ENCODE measurements around the gene PFDN2.

The PFDN2 gene

GRCh38 chr1:161098210-161099068, 19.4 kb downstream of the PFDN2 start, which contains the start of gene KLHDC9:
Gene KLHDC9, plus strand, starts transcription at chr1:161098361. Its CDS starts 175 bp downstream, at chr1:161098536.
- DNase-seq, result peak; percentile 72

GRCh38 chr1:161096530-161096929, 21.3 kb downstream of the PFDN2 start:
- no peak for DNase-seq

DNA sequence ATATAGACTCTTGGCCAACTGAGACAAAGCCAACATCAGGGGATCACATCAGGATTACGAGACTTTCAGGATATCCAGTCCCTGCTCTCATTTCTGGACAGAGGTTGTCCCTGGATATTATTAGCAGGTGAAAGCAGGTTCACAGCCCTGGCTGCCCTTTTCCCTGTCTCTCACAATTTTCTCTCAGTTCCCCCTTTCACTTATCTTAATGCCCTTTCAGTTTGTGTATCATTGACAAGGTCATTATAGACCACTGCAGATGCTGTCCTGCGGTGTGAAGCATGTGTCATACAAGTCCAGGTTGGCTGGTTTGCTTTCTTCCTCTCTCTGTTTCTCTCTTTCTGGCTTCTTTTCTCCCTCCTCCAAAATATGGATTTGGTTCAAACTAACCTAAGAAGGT, 21.8 kb downstream of the PFDN2 start:
- DNase-seq, result no peak

DNA sequence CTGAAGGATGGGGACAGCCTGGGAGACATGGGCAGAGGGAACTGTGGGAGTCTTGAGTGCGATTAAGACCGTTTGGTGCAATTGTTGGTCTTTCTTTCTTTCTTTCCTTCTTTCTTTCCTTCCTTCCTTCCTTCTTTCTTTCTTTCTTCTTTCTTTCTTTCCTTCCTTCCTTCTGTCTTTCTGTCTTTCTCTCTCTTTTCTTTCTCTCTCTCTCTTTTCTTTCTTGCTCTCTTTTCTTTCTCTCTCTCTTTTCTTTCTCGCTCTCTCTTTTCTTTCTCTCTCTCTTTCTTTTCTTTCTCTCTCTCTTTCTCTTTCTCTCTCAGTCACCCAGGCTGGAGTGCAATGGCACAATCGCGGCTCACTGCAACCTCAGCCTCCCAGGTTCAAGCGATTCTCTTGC, 22.6 kb downstream of the PFDN2 start:
- no peak for DNase-seq

DNA sequence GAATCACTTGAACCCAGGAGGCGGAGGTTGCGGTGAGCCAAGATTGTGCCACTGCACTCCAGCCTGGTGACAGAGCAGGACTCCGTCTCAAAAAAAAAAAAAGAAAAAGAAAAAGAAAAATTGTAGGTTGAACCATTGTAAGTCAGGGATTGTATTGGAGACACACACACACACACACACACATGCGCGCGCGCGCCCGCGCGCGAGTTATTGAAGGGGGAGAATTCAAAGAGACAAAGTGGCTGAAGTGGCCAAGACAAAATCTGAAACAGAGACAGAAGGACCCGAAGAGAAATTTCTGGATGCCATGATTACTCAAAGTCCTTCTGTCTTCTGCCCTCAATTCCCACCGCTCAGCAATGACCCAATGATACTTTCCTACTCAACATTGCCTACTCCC, 23.4 kb downstream of the PFDN2 start:
- no peak for DNase-seq

GRCh38 chr1:161092621-161093028, 25.2 kb downstream of the PFDN2 start:
- no peak for DNase-seq

DNA sequence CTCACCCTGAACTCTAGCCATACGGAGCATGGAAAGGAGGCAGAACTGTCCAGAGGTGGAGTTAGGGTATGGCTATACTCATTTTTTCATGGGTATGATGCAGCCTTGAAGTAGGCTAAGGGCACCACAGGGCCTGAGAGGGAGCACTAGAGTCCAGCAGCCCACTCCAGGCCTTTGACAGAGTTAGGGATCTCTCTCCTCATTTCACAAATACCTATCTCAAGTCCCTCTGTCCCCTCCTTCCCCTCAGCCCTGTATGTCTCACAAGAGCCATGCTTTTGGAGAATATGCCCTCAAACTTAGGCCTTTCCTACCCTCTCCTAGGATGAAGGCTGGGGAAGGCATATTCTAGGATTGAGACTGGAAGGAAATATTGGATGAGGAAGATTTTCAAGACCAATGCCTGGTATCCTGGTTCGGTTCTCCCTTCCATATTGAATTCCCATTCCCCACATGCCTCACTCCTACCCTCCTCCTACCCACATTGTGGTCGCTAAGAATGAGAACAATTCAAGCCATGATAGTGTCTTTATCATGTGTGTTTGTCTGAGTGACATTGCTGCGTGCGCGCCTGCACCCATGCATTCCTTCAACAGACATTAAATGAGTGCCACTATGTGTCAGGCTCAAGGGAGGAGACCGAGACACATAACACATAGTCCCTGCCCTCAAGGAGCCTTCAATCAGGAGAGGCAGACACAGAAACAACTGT, 25.9 kb downstream of the PFDN2 start:
- DNase-seq, result no peak

GRCh38 chr1:161091093-161091492, 26.7 kb downstream of the PFDN2 start:
- DNase-seq, result no peak

DNA sequence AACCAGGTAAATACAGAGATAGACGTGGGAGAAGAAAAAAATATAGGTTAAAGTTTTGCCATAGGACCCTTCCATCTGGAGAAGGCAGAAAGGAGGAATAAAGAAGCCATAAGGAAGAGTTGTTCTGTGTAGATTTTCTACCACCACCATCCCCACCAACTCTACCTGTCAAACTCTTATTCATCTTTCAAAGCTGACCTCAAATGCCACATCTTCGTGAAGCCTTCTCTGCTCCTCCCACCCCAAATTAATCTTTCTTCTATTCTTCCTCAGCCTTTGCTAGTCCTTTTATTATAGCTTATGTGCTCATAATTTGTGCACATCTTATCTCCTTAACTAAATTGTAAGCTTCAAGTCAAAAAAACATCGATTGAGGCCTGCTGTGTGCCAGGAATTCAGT, 27.2 kb downstream of the PFDN2 start:
- DNase-seq, result no peak

DNA sequence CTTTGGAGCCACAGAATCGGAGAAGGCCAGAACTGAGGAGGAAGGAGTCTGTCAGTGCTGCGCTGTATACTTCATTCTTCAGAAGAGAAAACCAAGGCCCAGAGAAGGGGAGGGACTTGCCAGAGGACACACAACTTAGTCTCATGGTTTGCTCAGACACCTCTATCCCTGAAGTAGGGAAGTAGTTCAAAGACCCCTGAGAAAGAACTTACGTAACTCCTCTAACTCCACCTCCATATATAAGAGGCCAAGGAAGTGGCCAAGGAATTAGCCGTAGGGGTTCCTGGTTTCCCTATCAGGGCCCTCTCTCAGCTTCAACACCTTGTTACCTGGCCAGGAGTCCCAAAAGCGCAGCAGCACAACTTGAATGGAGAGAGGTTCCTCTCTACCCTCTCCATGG, 27.9 kb downstream of the PFDN2 start:
- DNase-seq, result no peak

DNA sequence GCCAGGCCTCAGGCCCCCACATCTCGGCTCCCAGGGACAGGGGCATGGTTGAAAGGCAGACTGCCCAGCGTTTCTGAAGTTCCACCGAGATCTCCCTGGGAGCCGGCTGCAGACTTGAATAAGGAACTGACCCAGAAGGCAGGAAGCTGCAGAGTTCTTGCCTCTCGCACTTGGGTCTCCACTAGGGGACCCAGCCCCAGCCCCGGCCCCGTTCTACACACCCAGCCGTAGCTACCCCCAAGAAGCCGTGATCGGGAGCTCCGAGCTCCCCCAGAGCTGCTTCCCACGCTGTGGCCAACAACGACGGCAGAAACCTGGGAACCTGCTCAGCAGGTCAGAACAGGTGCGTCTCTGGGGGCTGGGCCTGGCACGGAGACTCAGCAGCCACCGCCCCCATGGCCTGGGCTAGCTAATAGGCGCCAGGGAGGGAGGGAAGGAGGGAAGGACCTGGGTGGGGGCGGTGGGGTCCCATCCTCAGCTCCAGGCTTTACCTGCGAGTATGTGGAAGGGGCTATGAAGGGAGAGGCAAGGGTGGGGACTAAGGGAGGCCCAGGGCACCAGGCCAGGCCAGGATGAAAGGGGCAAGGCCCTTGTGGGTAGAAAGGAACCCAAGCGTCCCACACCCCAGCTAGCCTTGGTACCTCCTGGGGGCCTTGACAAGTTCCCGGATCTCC, 28.4 kb downstream of the PFDN2 start, which contains the start of gene NECTIN4:
NECTIN4 (minus strand) TSS at position 308 of the 674 bp plus-strand sequence; CDS start at position 46, 262 bp downstream.
- no peak for DNase-seq

DNA sequence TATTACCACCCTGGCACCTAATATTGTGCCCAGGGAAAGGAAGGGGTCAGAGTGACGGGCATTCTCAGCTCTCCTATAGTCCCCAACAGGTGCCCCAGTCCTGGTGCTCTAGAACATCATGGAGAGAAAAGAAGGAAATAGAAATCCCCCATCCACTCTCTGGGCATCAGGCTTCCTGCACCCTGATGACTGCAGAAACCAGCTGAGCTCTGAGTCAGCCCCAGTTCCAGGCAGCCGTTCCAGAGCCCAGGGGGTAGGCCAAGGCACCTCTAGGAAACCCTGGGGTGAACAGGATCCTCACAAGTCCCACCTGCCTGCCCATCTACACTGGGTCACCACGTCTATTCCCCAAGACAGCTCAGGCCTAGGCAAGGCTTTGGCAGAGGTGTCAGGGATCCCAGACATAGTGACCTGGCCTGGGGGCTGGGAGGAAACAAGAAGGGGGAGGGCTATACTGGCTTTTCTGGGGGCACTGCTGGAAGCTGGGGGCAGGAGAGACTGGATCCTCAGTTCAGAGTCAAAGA, 29.2 kb downstream of the PFDN2 start:
- DNase-seq, result no peak

- DNase-seq, result no peak
Observed at GRCh38 chr1:161086457-161086856, 31.4 kb downstream of the PFDN2 start.

- no peak for DNase-seq
Observed at GRCh38 chr1:161085165-161085564, 32.7 kb downstream of the PFDN2 start.

- DNase-seq, result no peak
Observed at GRCh38 chr1:161084597-161084988, 33.2 kb downstream of the PFDN2 start.

DNA sequence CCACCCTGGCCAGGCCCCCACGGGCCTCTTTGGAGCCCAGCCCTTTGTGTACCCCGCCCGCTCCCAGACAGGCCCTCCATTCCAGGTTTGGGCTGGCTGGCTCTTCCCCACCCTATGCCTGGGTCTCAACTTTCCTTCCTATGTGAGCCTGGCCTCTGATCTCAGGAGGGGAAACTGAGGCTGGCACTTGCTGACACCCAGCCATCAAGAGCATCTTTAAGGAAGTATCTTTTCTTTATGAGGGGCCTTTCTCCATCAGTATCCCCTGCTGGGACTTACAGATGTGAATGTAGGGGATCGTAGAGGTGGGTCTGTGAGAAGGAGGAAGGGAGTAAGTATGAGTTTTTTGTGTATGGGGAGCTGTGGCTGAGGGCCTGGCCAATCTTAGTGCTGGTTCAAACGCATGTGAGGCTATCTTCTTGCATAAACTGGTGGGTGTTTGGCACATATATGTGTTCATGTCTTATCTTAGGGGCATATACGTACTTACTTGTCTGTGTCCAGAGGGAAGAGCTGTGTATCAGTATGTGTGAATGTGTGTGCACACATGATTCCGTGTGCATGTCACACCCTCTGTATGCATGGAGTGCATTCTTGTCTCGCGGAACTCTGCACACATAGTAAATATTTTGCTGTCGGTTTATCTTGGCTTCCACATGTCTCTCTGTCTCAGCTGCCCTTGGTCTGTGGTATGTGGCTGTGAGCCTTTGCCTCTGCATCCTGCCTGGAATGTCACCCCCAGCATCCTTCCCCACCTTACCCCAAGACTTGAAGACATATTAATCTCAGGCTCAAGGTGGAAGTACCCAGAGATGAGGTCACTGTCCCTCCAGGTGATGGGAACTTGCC, 33.9 kb downstream of the PFDN2 start:
- DNase-seq, result no peak

DNA sequence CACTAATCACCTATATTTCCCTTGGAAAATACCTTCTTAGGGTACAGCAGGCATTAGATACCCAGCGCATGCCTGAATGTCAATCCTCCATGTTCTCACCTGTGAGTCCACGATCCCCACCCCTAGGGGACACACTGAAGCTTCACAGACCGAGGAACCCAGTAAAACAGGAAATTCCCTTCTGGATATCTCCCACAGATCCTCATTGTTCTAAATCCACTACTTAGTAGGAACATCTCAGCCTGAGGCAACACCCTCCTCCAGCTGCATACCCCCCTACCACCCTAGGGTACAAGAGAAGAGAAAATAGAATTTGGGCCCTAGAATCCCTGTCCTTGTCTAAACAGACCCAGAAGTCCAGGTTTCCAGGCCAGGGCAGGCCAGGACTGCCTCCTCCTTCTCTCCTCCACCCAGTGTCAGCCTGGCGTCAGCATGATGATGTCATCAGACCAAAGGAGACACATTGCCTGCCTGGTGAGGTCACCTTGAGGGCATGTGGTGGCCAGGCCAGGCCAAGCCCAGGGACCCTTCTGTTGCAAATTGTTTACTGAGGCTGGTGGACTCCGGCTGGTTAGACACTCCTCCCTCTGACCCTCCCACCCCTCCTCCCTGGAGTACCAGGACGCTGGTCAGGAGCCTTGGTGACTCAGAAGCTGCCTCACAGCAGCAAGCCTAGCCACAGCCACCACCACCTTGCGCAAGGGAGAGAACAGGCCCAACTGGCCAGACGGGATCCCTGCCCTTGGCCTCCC, 34.7 kb downstream of the PFDN2 start:
- no peak for DNase-seq

- DNase-seq, result no peak
Observed at GRCh38 chr1:161082483-161082882, 35.4 kb downstream of the PFDN2 start.

DNA sequence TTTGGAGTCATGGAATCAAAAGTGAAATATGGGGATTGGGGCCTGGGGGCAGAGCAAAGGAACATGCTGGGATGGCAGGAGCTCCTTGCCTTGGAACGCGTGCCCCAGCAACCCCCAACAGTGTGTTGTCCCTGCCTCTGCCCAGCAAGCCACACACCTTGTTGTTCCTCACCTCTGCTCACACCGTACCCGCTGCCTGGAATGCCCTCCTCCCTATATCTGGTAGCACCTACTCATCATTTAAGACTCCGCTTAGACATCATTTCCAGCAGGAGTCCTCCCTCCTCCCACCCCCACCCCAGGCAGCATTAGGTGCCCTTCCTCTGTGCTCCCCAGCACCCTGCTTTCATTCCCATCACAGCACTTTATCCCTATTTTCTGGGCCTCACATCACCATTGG, 36.3 kb downstream of the PFDN2 start:
- DNase-seq, result no peak

DNA sequence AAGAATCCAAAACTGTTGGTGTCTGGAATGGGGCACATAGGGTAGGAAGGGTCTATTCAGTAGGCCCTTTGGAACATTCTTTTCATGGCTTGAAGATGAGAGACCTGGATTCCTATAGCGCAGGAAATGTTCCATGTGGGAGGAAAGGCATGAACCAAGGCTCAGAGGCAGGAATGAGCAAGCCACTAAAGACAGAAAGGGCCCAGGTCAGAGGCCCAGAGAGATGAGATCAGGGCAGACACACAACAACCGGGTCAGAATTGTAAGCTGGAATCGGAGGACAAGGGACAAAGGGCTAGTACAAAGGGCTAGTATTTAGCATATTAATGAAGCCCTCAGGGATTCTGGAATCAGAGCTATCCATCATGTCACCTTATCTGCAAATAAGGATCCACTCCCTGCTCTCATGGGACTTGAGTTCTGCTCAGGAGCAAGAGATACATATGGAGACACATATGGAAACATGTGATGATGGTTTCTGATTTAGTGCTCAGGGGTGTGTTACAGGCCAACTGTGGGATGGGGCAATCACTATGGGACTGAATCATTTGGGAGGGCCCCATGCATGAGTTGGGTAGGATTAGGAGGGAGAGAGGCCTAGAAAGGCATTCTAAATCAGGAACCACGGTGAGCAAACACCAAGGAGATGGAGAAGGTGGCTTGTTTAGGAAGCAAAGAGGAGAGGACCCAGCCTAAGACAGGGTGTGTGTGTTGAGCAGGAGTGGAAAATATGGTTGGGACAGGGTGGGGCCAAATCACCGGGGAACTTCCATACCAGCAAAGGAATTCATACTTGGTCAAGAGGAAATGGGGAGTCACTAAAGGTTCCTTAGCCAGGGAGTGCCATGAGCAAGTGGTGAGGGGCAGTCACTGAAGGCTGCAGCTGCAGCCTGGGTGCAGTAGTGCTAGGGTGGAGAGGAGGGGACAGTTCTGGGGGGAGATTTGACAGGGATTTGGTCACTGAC, 37.1 kb downstream of the PFDN2 start:
- no peak for DNase-seq
